ENCODE results near the gene GABBR2. TPM values are rescaled to one million over a fixed set of nuclear protein-coding genes. Genes with fewer than 3 reads are reported as not detected.

The GABBR2 gene
- total RNA-seq, 4 donors from 2014 or later: under 0.01 to 0.62 TPM; not detected in 2

DNA sequence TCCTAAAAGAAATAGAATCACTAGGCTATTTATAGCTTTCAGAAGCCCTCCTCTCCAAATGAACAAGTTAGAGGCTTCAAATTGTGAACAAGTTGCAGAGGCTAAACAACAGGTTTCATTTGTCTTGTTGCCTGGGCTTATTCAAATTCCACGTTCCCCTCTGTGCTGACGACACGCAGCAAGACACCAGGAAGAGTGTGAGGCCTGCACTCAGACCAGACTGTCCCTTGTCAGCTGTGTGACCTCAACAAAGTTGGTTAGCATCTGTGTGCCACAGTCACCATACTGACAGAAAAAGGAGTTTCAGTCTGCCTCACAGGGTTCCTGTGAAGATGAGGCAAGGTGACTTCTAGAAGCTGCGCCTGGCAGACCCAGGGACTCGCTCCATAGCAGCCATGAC, 22.1 kb upstream of the GABBR2 start:
- Histone ChIP-seq H3K27me3 (no peaks in the 10 kb centered on the region), H3K27ac (no peak overlapping the region), H3K4me3 (no peak overlapping the region), H3K36me3 (no peaks in the 10 kb centered on the region), H3K4me1 (no peaks in the 10 kb centered on the region), H3K9me3 (no peaks in the 10 kb centered on the region)
- DNase-seq: no peak
- intact Hi-C loops (cut with DNase I; ENCODE audit: low total_unique reads): no loop called here
- TF ChIP-seq, protein P1, sequence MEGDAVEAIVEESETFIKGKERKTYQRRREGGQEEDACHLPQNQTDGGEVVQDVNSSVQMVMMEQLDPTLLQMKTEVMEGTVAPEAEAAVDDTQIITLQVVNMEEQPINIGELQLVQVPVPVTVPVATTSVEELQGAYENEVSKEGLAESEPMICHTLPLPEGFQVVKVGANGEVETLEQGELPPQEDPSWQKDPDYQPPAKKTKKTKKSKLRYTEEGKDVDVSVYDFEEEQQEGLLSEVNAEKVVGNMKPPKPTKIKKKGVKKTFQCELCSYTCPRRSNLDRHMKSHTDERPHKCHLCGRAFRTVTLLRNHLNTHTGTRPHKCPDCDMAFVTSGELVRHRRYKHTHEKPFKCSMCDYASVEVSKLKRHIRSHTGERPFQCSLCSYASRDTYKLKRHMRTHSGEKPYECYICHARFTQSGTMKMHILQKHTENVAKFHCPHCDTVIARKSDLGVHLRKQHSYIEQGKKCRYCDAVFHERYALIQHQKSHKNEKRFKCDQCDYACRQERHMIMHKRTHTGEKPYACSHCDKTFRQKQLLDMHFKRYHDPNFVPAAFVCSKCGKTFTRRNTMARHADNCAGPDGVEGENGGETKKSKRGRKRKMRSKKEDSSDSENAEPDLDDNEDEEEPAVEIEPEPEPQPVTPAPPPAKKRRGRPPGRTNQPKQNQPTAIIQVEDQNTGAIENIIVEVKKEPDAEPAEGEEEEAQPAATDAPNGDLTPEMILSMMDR (IDR thresholded peaks at IDR 0.05): no peak
- no peak for TF ChIP-seq POLR2A (IDR thresholded peaks at IDR 0.05)

DNA sequence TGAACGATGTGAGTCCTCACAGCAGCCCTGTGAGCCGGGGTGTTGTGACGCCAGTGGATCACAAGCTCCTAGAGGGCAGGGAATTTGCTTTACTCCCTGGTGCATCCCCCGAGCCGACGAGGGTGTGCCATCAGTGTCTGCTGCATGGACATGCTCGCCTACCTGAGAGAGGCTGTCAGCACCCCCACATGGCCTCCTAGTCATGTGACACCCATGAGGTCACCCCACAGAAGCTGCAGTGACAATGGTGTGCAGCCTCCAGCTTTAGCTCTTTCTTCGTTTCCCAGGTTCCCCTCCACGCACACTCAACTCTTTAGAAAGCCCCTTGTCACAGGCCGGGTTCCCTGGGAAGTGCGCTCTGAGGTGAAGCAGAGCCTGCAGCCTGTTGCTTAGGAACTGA, 19.8 kb upstream of the GABBR2 start:
- TF ChIP-seq POLR2A (IDR thresholded peaks at IDR 0.05): no peak
- TF ChIP-seq, protein P1 (IDR thresholded peaks at IDR 0.05): no peak
- no peak overlapping the region for H3K4me3 ChIP-seq
- intact Hi-C loops (cut with DNase I; ENCODE audit: low total_unique reads): no loop called here

DNA sequence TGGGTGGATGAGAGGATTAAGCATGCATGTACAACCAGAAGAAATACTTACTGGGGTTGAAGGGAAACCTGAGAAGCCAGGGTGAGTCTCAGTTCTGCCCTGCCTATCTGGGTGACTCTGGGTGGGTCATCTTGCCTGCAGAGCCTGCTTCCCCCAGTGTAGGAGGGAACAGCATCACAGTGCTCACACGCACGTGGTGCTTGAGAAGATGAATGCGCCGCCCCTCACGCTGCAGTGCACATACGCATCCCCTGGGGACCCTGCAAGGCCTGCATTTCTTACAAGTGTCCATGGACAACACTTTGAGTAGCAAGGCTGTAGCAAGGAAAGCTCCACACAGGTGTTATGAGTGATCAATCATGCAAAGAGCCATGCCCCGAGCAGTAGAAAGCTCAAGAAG, 18.7 kb upstream of the GABBR2 start:
- DNase-seq: no peak
- TF ChIP-seq, protein P1 (IDR thresholded peaks at IDR 0.05): no peak
- TF ChIP-seq POLR2A (IDR thresholded peaks at IDR 0.05): no peak
- H3K4me3 ChIP-seq: no peak overlapping the region
- no peaks in the 10 kb centered on the region for H3K4me1 ChIP-seq
- no peaks in the 10 kb centered on the region for H3K27me3 ChIP-seq
- no peaks in the 10 kb centered on the region for H3K9me3 ChIP-seq
- no peak overlapping the region for H3K27ac ChIP-seq
- intact Hi-C loops (cut with DNase I; ENCODE audit: low total_unique reads): no loop called here
- H3K36me3 ChIP-seq: no peaks in the 10 kb centered on the region

More for the DNA sequence above, 19.8 kb upstream of the GABBR2 start:
- Histone ChIP-seq H3K36me3 (no peaks in the 10 kb centered on the region), H3K4me1 (no peaks in the 10 kb centered on the region), H3K9me3 (no peaks in the 10 kb centered on the region), H3K27me3 (no peaks in the 10 kb centered on the region), H3K27ac (no peak overlapping the region)
- no peak for DNase-seq

DNA sequence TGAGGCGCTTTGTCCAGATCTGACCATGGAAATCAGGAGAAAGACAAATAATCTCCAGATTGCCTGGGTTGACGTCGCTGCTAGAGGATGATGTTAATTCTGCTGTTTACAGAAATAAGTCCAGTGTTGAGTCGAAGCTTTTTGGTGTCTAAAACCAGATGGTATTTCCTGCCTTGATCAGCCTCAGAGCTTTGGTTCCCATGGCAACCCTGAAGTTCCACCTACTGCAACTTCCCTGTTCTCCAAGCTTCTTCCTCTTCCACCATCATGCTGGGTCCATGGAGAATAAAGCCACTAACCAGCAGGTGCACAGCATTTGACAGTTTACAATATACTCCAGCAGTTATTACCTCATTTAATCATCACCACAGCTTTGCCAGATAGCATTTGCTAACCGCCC, 18.0 kb upstream of the GABBR2 start:
- TF ChIP-seq, protein P1 (IDR thresholded peaks at IDR 0.05): no peak
- no peak for TF ChIP-seq POLR2A (IDR thresholded peaks at IDR 0.05)
- no peak overlapping the region for H3K4me3 ChIP-seq
- intact Hi-C loops (cut with DNase I; ENCODE audit: low total_unique reads): no loop called here
- H3K9me3 ChIP-seq: no peaks in the 10 kb centered on the region
- no peak for DNase-seq
- H3K27me3 ChIP-seq: no peaks in the 10 kb centered on the region
- H3K4me1 ChIP-seq: no peaks in the 10 kb centered on the region
- H3K36me3 ChIP-seq: no peaks in the 10 kb centered on the region
- no peak overlapping the region for H3K27ac ChIP-seq

DNA sequence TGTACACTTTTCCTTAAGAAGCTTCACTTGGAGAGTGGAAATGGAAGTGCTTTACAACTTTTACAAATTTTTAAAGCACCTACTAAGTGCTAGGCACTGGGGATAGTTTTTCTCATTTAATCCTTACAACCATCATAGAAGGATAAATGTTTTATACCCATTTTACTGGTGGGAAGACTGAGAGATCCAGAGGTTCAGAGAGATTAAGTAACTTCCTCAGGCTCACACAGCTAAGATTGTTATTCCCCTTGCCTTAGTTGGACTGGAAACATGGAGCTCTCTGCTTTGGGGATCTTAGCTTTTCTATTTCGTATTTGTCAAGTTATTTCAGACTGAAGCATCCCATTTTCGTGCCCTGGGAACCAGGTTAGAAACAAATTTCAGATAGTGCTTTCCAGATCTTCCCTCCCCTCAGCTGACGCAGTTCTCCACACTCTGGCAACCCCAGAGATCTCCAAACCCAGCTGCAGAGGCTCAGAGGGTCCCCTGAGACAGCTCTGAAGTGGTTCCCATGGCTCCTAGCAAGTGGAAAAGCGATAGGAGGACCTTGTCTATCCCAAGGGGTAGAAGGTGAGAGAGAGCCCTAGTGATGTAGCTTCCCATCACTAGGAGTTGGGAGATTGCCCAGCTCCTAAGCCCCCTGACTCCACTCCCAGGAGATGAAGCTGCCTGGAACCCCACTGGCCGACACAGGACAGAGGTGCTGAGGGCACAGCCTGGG, 16.2 kb upstream of the GABBR2 start:
- H3K4me1 ChIP-seq: no peaks in the 10 kb centered on the region
- DNase-seq: no peak
- intact Hi-C loops (cut with DNase I; ENCODE audit: low total_unique reads): no loop called here

More for the DNA sequence above, 16.2 kb upstream of the GABBR2 start:
- Histone ChIP-seq H3K27ac (no peak overlapping the region), H3K27me3 (no peaks in the 10 kb centered on the region), H3K36me3 (no peaks in the 10 kb centered on the region), H3K4me3 (no peak overlapping the region), H3K9me3 (no peaks in the 10 kb centered on the region)
- TF ChIP-seq, protein P1 (IDR thresholded peaks at IDR 0.05): no peak
- TF ChIP-seq POLR2A (IDR thresholded peaks at IDR 0.05): no peak

Data from uterus (tissue), 4 donors.